Measurements from ENCODE around the gene C12orf50. TPM values are rescaled to one million over a fixed set of nuclear protein-coding genes. Genes with fewer than 3 reads are reported as not detected.

C12orf50 gene, protein sequence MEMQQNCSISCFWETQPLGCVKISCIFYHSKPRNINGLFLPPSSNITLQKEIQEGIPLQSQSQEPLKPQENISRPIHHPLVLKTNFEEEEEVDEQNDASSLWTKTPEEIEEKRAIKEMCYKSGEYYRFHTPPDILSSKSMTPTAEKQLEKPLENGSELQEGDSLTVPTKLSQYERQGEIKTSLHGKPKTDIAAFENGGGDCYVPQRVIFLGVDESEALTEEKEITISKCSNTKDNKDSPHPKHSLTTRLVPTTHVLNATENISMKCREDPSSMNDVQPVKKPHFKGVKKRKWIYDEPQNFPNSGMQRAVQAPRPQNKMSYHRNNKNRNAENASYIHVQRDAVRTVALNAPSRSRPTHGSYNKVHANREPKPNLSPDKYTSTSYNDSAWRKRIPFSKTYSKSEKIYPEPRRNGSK
- total RNA-seq, result not detected in 2 replicates

DNA sequence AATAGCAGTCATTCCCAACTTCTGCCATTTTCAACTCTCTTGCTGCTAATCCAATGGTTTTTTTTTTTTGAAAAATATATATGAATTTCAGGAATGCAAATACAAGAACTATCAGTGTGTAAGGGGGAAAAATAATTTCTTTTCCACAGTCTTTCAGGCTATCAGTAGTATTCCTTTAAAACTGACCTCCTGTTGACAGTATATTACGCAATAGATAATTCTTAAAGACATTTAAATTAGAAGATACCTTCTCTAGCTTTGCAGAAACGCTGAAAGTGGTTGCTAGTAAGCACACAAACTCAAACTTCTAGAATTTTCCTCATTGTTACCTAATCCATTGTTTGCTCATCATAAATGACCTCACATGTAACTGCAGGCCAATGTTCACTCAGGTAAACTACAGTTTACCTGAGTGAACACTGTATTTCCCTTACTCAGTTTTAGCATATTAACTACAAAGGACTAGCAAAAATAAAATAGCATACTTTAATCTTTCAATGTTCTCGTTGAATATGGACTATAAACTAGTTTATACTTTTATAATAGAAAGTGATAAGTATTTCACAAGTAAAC, at the start of gene C12orf50:
Gene C12orf50 (minus strand): TSS at position 309 of the 573 bp plus-strand sequence. CDS start 2,439 bp downstream, outside the sequence.

Other genes with a start within 250 kb of the C12orf50 start
- gene CEP290, start 112.7 kb upstream of the C12orf50 start, total RNA-seq, result 8.7 and 13.7 TPM in 2 replicates
- 13.1 and 18.1 TPM in 2 replicates for gene TMTC3, start 112.9 kb upstream of the C12orf50 start, total RNA-seq